T-cell (primary cell): ENCODE results near the gene CAPN5. TPM values are rescaled to one million over a fixed set of nuclear protein-coding genes. Genes with fewer than 3 reads are reported as not detected.

Experiments used
- ATAC-seq, 4 experiments: fragments of 200-7000 bp in 3 of 4; fragments of 150-1000 bp in 1 of 4; cut with Tn5 transposase; replicated peaks in 1 of 4; 1 replicate in 3 of 4; 2 replicates in 1 of 4; pipeline ENCODE4 v1.10.0; 2021; ENCODE audit warnings: moderate library complexity in 3 of 4, mild to moderate bottlenecking in 2 of 4, moderate number of reproducible peaks in 1 of 4
- CTCF ChIA-PET, 2 donors: fragments of 300-600 bp; sonication (Branson Sonifier 250); formaldehyde crosslinking; loops; one replicate each; lab custom pipeline; 2022; ENCODE audit warnings: antibody characterized with exemption in 2 of 2; lab: Charles Lee
- POLR2A ChIA-PET, 2 donors: fragments of 300-600 bp; sonication (Branson Sonifier 250); formaldehyde crosslinking; loops; one replicate each; lab custom pipeline; 2022; ENCODE audit warnings: antibody characterized with exemption in 2 of 2; lab: Charles Lee
- DNase-seq, 35 experiments: peaks; one replicate each; pipeline versions ENCODE4 v3.0.0 to v3.0.0-alpha.2; 2013 to 2023
- H3K27ac ChIP-seq: one replicate; pipeline ENCODE4 v1.5.1; 2013; ENCODE audit warnings: low read length
- H3K27me3 ChIP-seq, 2 experiments: replicated peaks in 1 of 2; 1 replicate in 1 of 2; 2 replicates in 1 of 2; pipeline versions ENCODE4 v1.6.1 to v1.7.0; 2013; ENCODE audit warnings: low read length in 1 of 2, mixed read lengths in 1 of 2; ENCODE audit not compliant: control insufficient read depth in 2 of 2, insufficient read depth in 2 of 2; ENCODE audit errors: extremely low read depth in 1 of 2
- H3K36me3 ChIP-seq, 2 donors: 1 replicate in 1 of 2; 2 replicates in 1 of 2; pipeline versions ENCODE4 v1.6.1 to v1.7.0; 2013; ENCODE audit warnings: low read length in 1 of 2; ENCODE audit not compliant: control insufficient read depth in 2 of 2, insufficient read depth in 1 of 2; ENCODE audit errors: extremely low read depth in 1 of 2
- H3K4me1 ChIP-seq, 2 experiments: 1 replicate in 1 of 2; 2 replicates in 1 of 2; pipeline versions ENCODE4 v1.6.1 to v1.7.0; 2013; ENCODE audit warnings: low read length in 2 of 2, mixed read lengths in 1 of 2; ENCODE audit not compliant: insufficient read depth in 2 of 2, control insufficient read depth in 1 of 2; ENCODE audit errors: extremely low read depth in 1 of 2
- H3K4me3 ChIP-seq, 2 donors: 1 replicate in 1 of 2; 2 replicates in 1 of 2; pipeline versions ENCODE4 v1.5.1 to v1.7.0; 2013; ENCODE audit warnings: mild to moderate bottlenecking in 2 of 2, low read length in 1 of 2, moderate library complexity in 1 of 2; ENCODE audit not compliant: control insufficient read depth in 1 of 2; ENCODE audit errors: extremely low read depth in 1 of 2
- H3K9me3 ChIP-seq: 2 replicates; pipeline ENCODE4 v1.7.0; 2013
- H3K27ac Mint-ChIP-seq, 2 donors: one replicate each; pipeline ENCODE4 v1.8.0; 2020 to 2021; ENCODE audit warnings: mild to moderate bottlenecking in 2 of 2, mixed read lengths in 2 of 2
- H3K27me3 Mint-ChIP-seq, 2 donors: one replicate each; pipeline ENCODE4 v1.8.0; 2021 to 2022; ENCODE audit warnings: mixed read lengths in 2 of 2
- H3K36me3 Mint-ChIP-seq: one replicate; pipeline ENCODE4 v1.8.0; 2021; ENCODE audit warnings: mixed read lengths
- H3K4me1 Mint-ChIP-seq, 3 donors: one replicate each; pipeline ENCODE4 v1.8.0; 2020 to 2022; ENCODE audit warnings: mixed read lengths in 3 of 3, mild to moderate bottlenecking in 1 of 3
- H3K4me3 Mint-ChIP-seq, 3 donors: one replicate each; pipeline ENCODE4 v1.8.0; 2020 to 2022; ENCODE audit warnings: mild to moderate bottlenecking in 3 of 3, mixed read lengths in 3 of 3, moderate library complexity in 3 of 3
- H3K9me3 Mint-ChIP-seq, 3 donors: one replicate each; pipeline ENCODE4 v1.8.0; 2020 to 2022; ENCODE audit warnings: mixed read lengths in 3 of 3
- WGBS: methylation state at CpG from one replicate; pipeline ENCODE4 v1.1.5; 2013; ENCODE audit warnings: missing lambda C conversion rate; ENCODE audit not compliant: insufficient coverage; 5-methylcytosine and 5-hydroxymethylcytosine counted together
- total RNA-seq, 35 experiments: library from RNA in 6 of 35; stranded (reverse) in 6 of 35; fragments of 120-200 nt in 1 of 35; gene quantifications; one replicate each; pipeline versions ENCODE4 v1.2.1 to v1.2.4 and lab custom pipeline; 2013 to 2026

The CAPN5 gene
- total RNA-seq, 5 donors from 2014 or later (not counting 1 experiment from before 2014, with no cell fraction given) = 3.1 to 6.4 (median 4.0) TPM

DNA sequence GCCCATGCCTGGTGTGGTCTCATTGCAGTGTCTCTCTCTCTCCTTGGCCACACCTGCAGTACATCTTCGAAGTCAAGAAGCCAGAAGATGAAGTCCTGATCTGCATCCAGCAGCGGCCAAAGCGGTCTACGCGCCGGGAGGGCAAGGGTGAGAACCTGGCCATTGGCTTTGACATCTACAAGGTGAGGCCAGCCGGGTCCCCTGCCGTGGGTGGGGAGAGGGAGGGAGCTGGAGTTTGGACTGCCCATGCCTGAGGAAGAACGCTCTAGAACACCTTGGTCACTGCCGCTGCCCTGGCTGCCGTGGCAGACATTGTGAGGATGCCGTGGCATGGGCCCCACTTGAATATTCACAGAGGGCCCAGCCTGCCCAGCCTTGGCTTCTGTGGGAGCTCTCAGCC lies 52.2 kb downstream of the CAPN5 start:
- Mint-ChIP-seq H3K27ac (no peak overlapping the region), H3K27me3 (no peaks in the 10 kb centered on the region), H3K4me1 (no peaks in the 10 kb centered on the region), H3K36me3 (no peaks in the 10 kb centered on the region), H3K9me3 (no peaks in the 10 kb centered on the region), H3K4me3 (no peak overlapping the region)
- CTCF ChIA-PET = no interaction called here
- Histone ChIP-seq H3K4me3 (no peak overlapping the region), H3K27me3 (peaks cover 0 to 2% of the 10 kb centered on the region in 2 experiments), H3K36me3 (peaks cover 0 to 13% of the 10 kb centered on the region in 2 donors), H3K4me1 (no peaks in the 10 kb centered on the region), H3K9me3 (no peaks in the 10 kb centered on the region), H3K27ac (no peak overlapping the region)
- ATAC-seq (no peak), DNase-seq (no peak)
- POLR2A ChIA-PET = no interaction called here
- 95% methylated on average over 5 of the region's 12 CpGs for WGBS

DNA sequence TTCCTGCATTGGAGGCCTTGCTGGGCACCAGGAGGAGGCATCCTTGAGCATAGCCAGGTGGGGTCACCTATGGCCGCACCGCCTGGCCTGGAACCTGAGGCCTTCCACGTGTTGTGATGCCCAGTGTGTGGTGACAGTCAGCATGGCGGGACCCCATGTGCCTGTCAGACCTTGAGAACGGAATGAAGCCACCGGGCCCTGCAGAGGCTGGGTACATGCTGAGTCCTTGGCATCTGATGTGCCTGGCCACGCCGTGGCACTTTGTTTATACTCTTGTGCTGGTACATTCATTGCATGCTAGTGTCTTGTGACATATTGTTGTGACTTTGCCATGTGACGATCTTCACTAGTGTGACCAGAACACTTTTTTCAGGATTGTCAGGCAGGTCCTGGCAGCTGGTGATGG lies 52.8 kb downstream of the CAPN5 start:
- Histone ChIP-seq H3K27ac (no peak overlapping the region), H3K4me1 (no peaks in the 10 kb centered on the region), H3K27me3 (peaks cover 0 to 3% of the 10 kb centered on the region in 2 experiments), H3K36me3 (peaks cover 0 to 8% of the 10 kb centered on the region in 2 donors), H3K4me3 (no peak overlapping the region), H3K9me3 (no peaks in the 10 kb centered on the region)
- Mint-ChIP-seq H3K9me3 (no peaks in the 10 kb centered on the region), H3K4me3 (no peak overlapping the region), H3K27me3 (no peaks in the 10 kb centered on the region), H3K36me3 (no peaks in the 10 kb centered on the region), H3K4me1 (no peaks in the 10 kb centered on the region), H3K27ac (no peak overlapping the region)
- ATAC-seq (no peak), DNase-seq (no peak)
- ChIA-PET POLR2A (no interaction called here), CTCF (no interaction called here)
- WGBS = 91% methylated on average over 8 of the region's 9 CpGs

DNA sequence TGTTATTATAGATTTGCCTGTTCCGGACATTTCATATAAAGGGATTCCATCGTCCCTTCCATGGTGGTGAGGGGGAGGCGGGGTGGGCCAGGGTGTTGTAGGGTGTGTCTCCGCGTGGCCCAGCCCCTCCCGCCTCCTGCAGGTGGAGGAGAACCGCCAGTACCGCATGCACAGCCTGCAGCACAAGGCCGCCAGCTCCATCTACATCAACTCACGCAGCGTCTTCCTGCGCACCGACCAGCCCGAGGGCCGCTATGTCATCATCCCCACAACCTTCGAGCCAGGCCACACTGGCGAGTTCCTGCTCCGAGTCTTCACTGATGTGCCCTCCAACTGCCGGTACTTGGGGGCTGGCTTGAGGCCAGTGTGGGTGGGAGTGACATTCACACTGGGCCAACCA lies 53.8 kb downstream of the CAPN5 start:
- Mint-ChIP-seq H3K36me3 (no peaks in the 10 kb centered on the region), H3K4me1 (no peaks in the 10 kb centered on the region), H3K27me3 (no peaks in the 10 kb centered on the region), H3K27ac (no peak overlapping the region), H3K9me3 (no peaks in the 10 kb centered on the region), H3K4me3 (no peak overlapping the region)
- peaks cover 0 to 8% of the 10 kb centered on the region in 2 donors for H3K36me3 ChIP-seq
- ATAC-seq (no peak), DNase-seq (no peak)
- CTCF ChIA-PET = no interaction called here
- WGBS = 97% methylated on average over 11 of the region's 19 CpGs
- H3K4me1 ChIP-seq = no peaks in the 10 kb centered on the region
- POLR2A ChIA-PET = no interaction called here
- no peak overlapping the region for H3K27ac ChIP-seq
- H3K27me3 ChIP-seq = peaks cover 0 to 3% of the 10 kb centered on the region in 2 experiments
- no peak overlapping the region for H3K4me3 ChIP-seq
- H3K9me3 ChIP-seq = no peaks in the 10 kb centered on the region

DNA sequence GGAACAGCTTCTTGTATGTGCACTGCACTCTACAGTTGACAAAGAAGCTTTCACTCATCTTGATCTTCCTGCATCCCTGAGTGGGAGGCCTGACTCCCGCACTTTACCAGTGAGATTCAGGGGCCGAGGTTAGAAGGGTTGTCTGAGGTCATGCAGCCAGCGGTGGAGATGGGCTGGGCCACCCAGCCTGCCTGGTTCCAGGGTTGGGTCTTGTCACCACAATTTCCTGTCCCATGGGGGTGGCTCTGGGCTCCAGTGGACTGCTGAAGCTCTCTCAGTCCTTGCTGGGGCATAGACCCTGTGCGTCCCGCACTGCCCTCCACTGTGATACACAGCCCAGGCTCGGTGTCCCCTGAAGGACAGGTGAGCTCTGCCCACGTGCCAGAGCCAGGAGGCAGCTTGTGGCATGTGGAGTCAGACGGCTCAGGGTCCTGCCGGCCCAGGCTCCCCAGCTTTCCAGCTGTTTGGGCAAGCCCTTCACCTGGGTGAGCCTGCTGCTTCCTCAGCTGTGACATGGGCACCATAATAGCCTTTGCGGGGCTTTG lies 54.4 kb downstream of the CAPN5 start:
- CTCF ChIA-PET = no interaction called here
- ATAC-seq (no peak), DNase-seq (no peak)
- Histone ChIP-seq H3K4me3 (no peak overlapping the region), H3K27me3 (peaks cover 0 to 5% of the 10 kb centered on the region in 2 experiments), H3K4me1 (no peaks in the 10 kb centered on the region), H3K9me3 (no peaks in the 10 kb centered on the region), H3K27ac (no peak overlapping the region), H3K36me3 (peaks cover 0 to 8% of the 10 kb centered on the region in 2 donors)
- Mint-ChIP-seq H3K4me3 (no peak overlapping the region), H3K9me3 (no peaks in the 10 kb centered on the region), H3K4me1 (peaks cover 0 to under 1% (median under 1%) of the 10 kb centered on the region in 3 donors), H3K36me3 (no peaks in the 10 kb centered on the region), H3K27ac (no peak overlapping the region), H3K27me3 (no peaks in the 10 kb centered on the region)
- 69% methylated on average over 9 of the region's 10 CpGs for WGBS
- POLR2A ChIA-PET = no interaction called here

DNA sequence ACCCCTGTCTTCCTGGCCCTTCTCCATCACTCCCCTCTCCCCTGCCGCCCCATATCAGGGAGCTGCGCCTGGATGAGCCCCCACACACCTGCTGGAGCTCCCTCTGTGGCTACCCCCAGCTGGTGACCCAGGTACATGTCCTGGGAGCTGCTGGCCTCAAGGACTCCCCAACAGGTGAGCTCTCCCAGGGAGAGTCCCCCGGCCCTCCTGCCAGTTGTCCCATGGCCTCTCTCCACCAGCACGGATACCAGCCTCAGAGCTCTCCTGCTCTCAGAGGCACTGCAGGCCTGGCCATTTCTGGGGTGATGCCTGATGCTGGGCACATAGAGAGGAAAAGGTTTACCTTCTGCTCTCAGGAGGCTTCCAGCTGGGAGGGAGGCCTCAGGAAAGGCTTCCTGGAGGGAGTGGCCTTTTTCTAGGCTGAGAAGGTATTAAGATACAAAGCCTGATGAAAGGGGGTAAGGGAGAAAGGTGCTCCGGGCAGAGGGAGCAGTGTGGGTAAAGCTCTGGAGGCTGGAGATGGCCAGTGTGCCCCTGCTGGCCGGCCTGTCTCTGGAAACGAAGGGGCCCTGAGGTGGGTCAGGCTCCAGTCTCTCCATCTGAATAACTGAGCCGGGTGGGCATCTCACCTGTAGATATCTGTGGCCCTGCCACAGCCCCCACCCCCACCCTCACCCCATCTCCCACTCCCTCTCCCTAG lies 55.3 kb downstream of the CAPN5 start:
- DNase-seq (no peak), ATAC-seq (no peak)
- H3K9me3 Mint-ChIP-seq = no peaks in the 10 kb centered on the region
- no peak overlapping the region for H3K27ac Mint-ChIP-seq
- CTCF ChIA-PET = no interaction called here
- H3K36me3 ChIP-seq = peaks cover 0 to 8% of the 10 kb centered on the region in 2 donors
- H3K4me1 Mint-ChIP-seq = peaks cover 0 to 4% (median 4%) of the 10 kb centered on the region in 3 donors
- POLR2A ChIA-PET = no interaction called here
- H3K27me3 Mint-ChIP-seq = no peaks in the 10 kb centered on the region
- H3K36me3 Mint-ChIP-seq = no peaks in the 10 kb centered on the region
- H3K4me3 Mint-ChIP-seq = no peak overlapping the region
- peaks cover 0 to 3% of the 10 kb centered on the region in 2 experiments for H3K4me1 ChIP-seq
- H3K27me3 ChIP-seq = peaks cover 0 to 14% of the 10 kb centered on the region in 2 experiments
- no peak overlapping the region for H3K4me3 ChIP-seq
- WGBS = 88% methylated on average over 6 of the region's 8 CpGs
- no peak overlapping the region for H3K27ac ChIP-seq
- H3K9me3 ChIP-seq = no peaks in the 10 kb centered on the region

DNA sequence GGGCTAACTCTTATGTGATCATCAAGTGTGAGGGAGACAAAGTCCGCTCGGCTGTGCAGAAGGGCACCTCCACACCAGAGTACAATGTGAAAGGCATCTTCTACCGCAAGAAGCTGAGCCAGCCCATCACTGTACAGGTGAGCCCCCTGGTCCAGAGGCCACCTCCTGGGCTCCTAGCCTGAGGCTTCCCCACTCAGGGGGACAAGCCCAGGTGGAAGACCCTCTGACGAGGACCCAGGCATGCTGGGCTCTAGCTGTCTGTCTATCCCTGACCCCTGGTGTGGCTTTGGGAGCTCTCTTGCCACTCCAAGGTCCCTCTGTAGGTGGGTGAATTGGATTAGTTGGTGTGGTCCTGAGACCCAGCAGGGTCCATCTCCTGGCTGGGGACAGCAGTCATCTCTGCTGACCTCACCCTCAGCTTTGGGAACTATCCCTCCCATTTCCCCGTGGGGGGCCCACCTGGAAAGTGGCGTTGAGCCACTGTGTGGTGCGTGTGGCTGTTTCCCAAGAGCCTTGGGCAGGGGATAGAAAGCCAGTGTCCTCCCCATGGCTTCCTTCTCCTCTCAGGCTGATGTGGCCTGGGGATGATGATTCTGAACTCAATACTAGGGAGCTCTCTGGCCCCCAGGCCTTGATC lies 55.9 kb downstream of the CAPN5 start:
- Mint-ChIP-seq H3K4me3 (no peak overlapping the region), H3K27ac (no peak overlapping the region), H3K9me3 (no peaks in the 10 kb centered on the region), H3K36me3 (no peaks in the 10 kb centered on the region), H3K4me1 (peaks cover 4 to 9% (median 8%) of the 10 kb centered on the region in 3 donors), H3K27me3 (peaks cover 0 to 3% of the 10 kb centered on the region in 2 donors)
- no peak for ATAC-seq
- CTCF ChIA-PET = no interaction called here
- Histone ChIP-seq H3K36me3 (peaks cover 0 to 8% of the 10 kb centered on the region in 2 donors), H3K9me3 (no peaks in the 10 kb centered on the region), H3K27me3 (peaks cover 0 to 20% of the 10 kb centered on the region in 2 experiments), H3K4me3 (no peak overlapping the region), H3K27ac (no peak overlapping the region), H3K4me1 (peaks cover 2 to 10% of the 10 kb centered on the region in 2 experiments)
- no peak for DNase-seq
- WGBS = 81% methylated on average over 4 of the region's 7 CpGs
- POLR2A ChIA-PET = no interaction called here
